Gastrocnemius medialis (tissue), 4 donors: ENCODE data around the gene SPEG. TPM values are rescaled to one million over a fixed set of nuclear protein-coding genes. Genes with fewer than 3 reads are reported as not detected.

Experiments used
- ATAC-seq, 2 donors: fragments of 150-250 bp; one replicate each; pipeline ENCODE4 v1.9.1; 2016
- DNase-seq, 2 donors: peaks; one replicate each; pipeline ENCODE4 v3.0.0-alpha.2; 2019
- H3K27ac ChIP-seq, 4 donors: fragments of 200-600 bp; sonication (generic); 1 replicate in 1 of 4; 2 replicates in 3 of 4; pipeline ENCODE4 v1.5.1; 2016 to 2018; ENCODE audit warnings: mild to moderate bottlenecking in 2 of 4, moderate library complexity in 1 of 4
- H3K27me3 ChIP-seq, 3 donors: fragments of 200-600 bp; sonication (generic) in 2 of 3; 1 replicate in 1 of 3; 2 replicates in 2 of 3; pipeline versions ENCODE4 v1.5.1 to v1.6.0; 2016 to 2019; ENCODE audit warnings: mild to moderate bottlenecking in 1 of 3, moderate library complexity in 1 of 3
- H3K36me3 ChIP-seq, 2 donors: fragments of 200-600 bp; sonication (generic) in 1 of 2; one replicate each; pipeline ENCODE4 v1.5.1; 2017 to 2018
- H3K4me1 ChIP-seq, 2 donors: fragments of 200-600 bp; sonication (generic) in 1 of 2; one replicate each; pipeline ENCODE4 v1.5.1; 2016 to 2017; ENCODE audit warnings: mild to moderate bottlenecking in 2 of 2
- H3K4me3 ChIP-seq, 4 donors: fragments of 200-600 bp; sonication (generic) in 3 of 4; 1 replicate in 1 of 4; 2 replicates in 3 of 4; pipeline ENCODE4 v1.5.1; 2016 to 2019; ENCODE audit warnings: mild to moderate bottlenecking in 2 of 4
- H3K9me3 ChIP-seq, 3 donors: fragments of 200-600 bp; sonication (generic) in 2 of 3; 1 replicate in 1 of 3; 2 replicates in 2 of 3; pipeline ENCODE4 v1.5.1; 2016 to 2019
- CTCF ChIP-seq, 5 experiments: fragments of 450-650 bp in 3 of 5; fragments of 200-600 bp in 2 of 5; sonication (generic) in 2 of 5; IDR thresholded peaks in 4 of 5; conservative IDR thresholded peaks in 1 of 5; 1 replicate in 4 of 5; 2 replicates in 1 of 5; pipeline ENCODE4 v1.5.1; 2016 to 2019; ENCODE audit warnings: antibody characterized with exemption in 5 of 5, mild to moderate bottlenecking in 3 of 5, moderate library complexity in 3 of 5
- POLR2A ChIP-seq, 2 donors: fragments of 450-650 bp; IDR thresholded peaks; one replicate each; pipeline ENCODE4 v1.6.1; 2017; ENCODE audit warnings: antibody characterized with exemption in 2 of 2, mild to moderate bottlenecking in 2 of 2, moderate library complexity in 2 of 2
- in situ Hi-C, 4 donors: fragments of 200-750 bp; cut with MboI; loops; one replicate each; pipeline versions ENCODE4 v1.15.0 to v1.8.0; 2017; ENCODE audit warnings: low sequenced_read_pairs in 4 of 4
- intact Hi-C: fragments of 100-400 bp; cut with DNase I; formaldehyde crosslinking; loops from one replicate; pipeline ENCODE4 v1.15.1; 2023; ENCODE audit warnings: low total_unique reads
- total RNA-seq, 4 donors: library from RNA; depleted of rRNA; stranded (reverse); fragments of >200 nt; gene quantifications; one replicate each; pipeline versions ENCODE4 v1.1.0 to v1.2.3, GENCODE V29; 2016

SPEG gene
- total RNA-seq, 4 donors from 2014 or later, result 104 to 387 (median 222) TPM

GRCh38 chr2:219470429-219470828 lies 35.8 kb downstream of the SPEG start:
- Histone ChIP-seq H3K4me3 (no peak overlapping the region), H3K4me1 (no peaks in the 10 kb centered on the region), H3K9me3 (no peaks in the 10 kb centered on the region), H3K27me3 (no peaks in the 10 kb centered on the region), H3K36me3 (peaks cover 0 to 87% of the 10 kb centered on the region in 2 donors), H3K27ac (peak overlapping the region in 1 of 4 donors; percentile 54)
- DNase-seq, result no peak
- intact Hi-C loops (no loop called here), in situ Hi-C loops (loop anchor here in 2 of 4 donors (10.0 kb wide), 1 partner anchor 54 kb away; no protein-coding TSS in a partner anchor)
- TF ChIP-seq POLR2A (IDR thresholded peaks at IDR 0.05) (no peak), CTCF (IDR thresholded peaks at IDR 0.05 in 4 of 5, conservative IDR thresholded peaks at IDR 0.05 in 1 of 5) (no peak)
- ATAC-seq, result no peak

GRCh38 chr2:219471476-219472371 lies 37.1 kb downstream of the SPEG start:
- no peak for TF ChIP-seq CTCF (IDR thresholded peaks at IDR 0.05 in 4 of 5, conservative IDR thresholded peaks at IDR 0.05 in 1 of 5)
- intact Hi-C loops (no loop called here), in situ Hi-C loops (loop anchor here in 2 of 4 donors (10.0 kb wide), 1 partner anchor 53 kb away; no protein-coding TSS in a partner anchor)
- H3K4me3 ChIP-seq, result no peak overlapping the region
- H3K27me3 ChIP-seq, result no peaks in the 10 kb centered on the region
- no peaks in the 10 kb centered on the region for H3K4me1 ChIP-seq
- ATAC-seq, result no peak
- no peak overlapping the region for H3K27ac ChIP-seq
- peaks cover 0 to 75% of the 10 kb centered on the region in 2 donors for H3K36me3 ChIP-seq
- DNase-seq, result no peak
- H3K9me3 ChIP-seq, result no peaks in the 10 kb centered on the region

- intact Hi-C loops, result no loop called here
These were observed 38.1 kb downstream of the SPEG start for GRCh38 chr2:219472629-219473187.

GRCh38 chr2:219473511-219473910 lies 38.9 kb downstream of the SPEG start:
- no peaks in the 10 kb centered on the region for H3K4me1 ChIP-seq
- no peak for DNase-seq
- intact Hi-C loops, result no loop called here
- peak overlapping the region in 2 of 4 donors; percentile 24 to 36 for H3K27ac ChIP-seq
- no peaks in the 10 kb centered on the region for H3K27me3 ChIP-seq
- TF ChIP-seq POLR2A (IDR thresholded peaks at IDR 0.05), result no peak
- H3K9me3 ChIP-seq, result no peaks in the 10 kb centered on the region
- no peak overlapping the region for H3K4me3 ChIP-seq
- H3K36me3 ChIP-seq, result peaks cover 0 to 74% of the 10 kb centered on the region in 2 donors
- ATAC-seq, result no peak
- in situ Hi-C loops, result loop anchor here in 2 of 4 donors (10.0 kb wide), 1 partner anchor 51 kb away; no protein-coding TSS in a partner anchor

More at GRCh38 chr2:219472629-219473187, 38.1 kb downstream of the SPEG start:
- H3K4me1 ChIP-seq, result no peaks in the 10 kb centered on the region
- H3K9me3 ChIP-seq, result no peaks in the 10 kb centered on the region
- ATAC-seq (no peak), DNase-seq (no peak)
- peak overlapping the region in 1 of 4 donors; percentile 36 for H3K27ac ChIP-seq
- no peak overlapping the region for H3K4me3 ChIP-seq
- no peaks in the 10 kb centered on the region for H3K27me3 ChIP-seq
- TF ChIP-seq CTCF (IDR thresholded peaks at IDR 0.05 in 4 of 5, conservative IDR thresholded peaks at IDR 0.05 in 1 of 5), result no peak
- TF ChIP-seq POLR2A (IDR thresholded peaks at IDR 0.05), result no peak
- H3K36me3 ChIP-seq, result peaks cover 0 to 72% of the 10 kb centered on the region in 2 donors
- in situ Hi-C loops, result loop anchor here in 2 of 4 donors (10.0 kb wide), 1 partner anchor 52 kb away; no protein-coding TSS in a partner anchor
